SW480 (cell line): Measurements from ENCODE around the gene MTMR11.
A peak's percentile ranks its signal among the peaks of the same experiment; 100 is the strongest.
"Not testable (repeated sequence)": the region's sequence is repeated elsewhere in the genome, so short reads cannot be mapped to it uniquely, and the experiment has no call there.

ENCODE experiments used
- DNase-seq: peaks from one replicate; pipeline ENCODE4 v3.0.0-alpha.2; 2016; ENCODE audit warnings: low spot score

The MTMR11 gene, protein sequence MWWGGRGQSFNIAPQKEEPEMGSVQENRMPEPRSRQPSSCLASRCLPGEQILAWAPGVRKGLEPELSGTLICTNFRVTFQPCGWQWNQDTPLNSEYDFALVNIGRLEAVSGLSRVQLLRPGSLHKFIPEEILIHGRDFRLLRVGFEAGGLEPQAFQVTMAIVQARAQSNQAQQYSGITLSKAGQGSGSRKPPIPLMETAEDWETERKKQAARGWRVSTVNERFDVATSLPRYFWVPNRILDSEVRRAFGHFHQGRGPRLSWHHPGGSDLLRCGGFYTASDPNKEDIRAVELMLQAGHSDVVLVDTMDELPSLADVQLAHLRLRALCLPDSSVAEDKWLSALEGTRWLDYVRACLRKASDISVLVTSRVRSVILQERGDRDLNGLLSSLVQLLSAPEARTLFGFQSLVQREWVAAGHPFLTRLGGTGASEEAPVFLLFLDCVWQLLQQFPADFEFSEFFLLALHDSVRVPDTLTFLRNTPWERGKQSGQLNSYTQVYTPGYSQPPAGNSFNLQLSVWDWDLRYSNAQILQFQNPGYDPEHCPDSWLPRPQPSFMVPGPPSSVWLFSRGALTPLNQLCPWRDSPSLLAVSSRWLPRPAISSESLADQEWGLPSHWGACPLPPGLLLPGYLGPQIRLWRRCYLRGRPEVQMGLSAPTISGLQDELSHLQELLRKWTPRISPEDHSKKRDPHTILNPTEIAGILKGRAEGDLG

DNA sequence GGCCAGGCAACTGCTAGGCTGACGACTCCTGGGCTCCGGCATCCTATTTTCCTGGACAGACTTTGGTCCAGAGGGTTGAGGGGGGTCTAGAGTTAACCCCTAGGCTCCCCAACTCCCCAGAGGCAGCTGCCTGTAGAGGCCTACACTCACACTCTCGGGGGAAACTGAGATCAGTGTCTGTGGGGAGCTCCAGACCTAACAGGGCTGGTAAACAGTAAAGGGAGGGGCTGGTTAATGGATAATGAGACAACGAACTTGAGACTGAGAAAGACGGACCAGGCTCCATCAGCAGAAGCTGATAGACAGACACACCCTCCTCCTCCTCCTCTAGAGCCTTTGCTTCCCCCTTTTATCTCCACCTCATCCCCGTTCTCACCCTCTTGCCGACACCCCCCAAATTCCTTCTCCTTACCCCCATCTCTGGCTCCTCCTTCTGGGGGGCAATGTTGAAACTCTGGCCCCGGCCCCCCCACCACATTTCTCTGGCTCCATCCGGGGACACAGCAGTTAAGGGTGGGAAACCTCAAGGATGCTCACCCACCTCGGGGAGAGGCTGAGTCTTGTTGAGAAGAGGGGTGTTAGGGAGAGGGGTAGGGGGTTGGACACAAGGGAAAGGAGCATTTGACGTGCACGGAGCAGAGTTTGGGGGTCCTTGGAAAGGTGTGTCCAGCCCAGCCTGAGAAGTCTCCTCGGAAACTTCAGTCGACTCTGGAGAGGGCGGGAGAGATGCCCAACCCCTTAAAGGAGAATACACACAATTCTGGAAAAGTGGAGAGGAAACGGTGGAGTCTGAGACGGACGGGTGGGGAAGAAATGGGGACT lies at the start of gene MTMR11:
MTMR11 (minus strand) TSS at position 710 of the 822 bp plus-strand sequence; CDS start at position 478, 232 bp downstream.
- DNase-seq: no peak

DNA sequence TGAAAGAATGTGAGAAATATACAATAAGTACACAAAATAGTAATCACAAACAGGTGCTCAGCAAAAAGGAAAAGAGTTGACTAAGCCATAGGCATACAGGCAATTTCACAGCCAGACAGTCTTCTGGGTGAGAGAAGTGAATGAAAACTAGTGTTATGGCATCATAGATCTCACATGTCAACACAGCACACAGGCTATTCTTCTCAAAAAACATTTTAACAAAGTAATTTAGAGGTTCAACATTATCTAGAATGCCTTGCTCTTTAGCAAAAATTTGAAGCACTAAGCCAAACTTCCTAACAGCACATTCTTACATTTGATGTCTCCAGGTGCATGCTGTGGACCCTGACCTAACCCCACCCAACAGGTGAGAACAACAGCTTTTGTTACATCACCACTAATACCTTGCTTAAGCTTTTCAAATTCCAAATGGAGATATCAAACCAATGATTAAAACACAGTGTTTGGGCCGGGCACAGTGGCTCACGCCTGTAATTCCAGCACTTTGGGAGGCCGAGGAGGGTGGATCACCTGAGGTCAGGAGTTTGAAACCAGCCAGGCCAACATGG lies 43.4 kb upstream of the MTMR11 start:
- DNase-seq: peak; percentile 23

DNA sequence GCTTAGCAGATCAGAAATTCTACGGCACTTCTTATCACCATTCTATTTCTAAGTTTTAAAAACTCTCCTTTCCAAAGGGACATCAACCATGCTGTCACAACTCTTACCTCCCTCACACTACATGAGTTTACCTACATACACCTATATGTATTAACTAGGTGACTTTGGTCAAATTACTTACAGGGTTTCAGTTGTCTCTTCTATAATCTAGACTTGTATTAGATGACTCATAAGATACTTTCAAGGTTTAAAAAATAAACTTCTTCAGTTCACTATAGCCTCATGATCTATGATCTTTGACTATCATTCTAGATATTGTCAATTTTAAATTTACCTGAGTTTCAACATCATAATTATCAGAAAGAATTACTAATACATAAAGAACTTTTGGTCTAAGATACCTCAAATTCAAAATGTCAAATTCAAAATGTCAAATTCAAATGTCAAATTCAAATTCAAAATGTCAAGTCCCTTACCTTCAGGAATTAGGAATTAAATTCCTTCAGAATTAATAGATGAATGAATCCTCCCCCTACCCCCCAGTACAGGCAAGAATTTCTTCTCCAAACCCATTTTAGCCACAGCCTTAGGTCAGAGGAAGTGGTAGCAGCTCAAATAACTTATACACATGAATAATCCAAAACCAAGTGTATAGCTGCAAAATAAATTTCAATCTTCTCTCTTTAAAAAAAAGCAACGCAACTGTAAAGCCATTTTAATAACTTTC lies 42.7 kb upstream of the MTMR11 start:
- DNase-seq: no peak

DNA sequence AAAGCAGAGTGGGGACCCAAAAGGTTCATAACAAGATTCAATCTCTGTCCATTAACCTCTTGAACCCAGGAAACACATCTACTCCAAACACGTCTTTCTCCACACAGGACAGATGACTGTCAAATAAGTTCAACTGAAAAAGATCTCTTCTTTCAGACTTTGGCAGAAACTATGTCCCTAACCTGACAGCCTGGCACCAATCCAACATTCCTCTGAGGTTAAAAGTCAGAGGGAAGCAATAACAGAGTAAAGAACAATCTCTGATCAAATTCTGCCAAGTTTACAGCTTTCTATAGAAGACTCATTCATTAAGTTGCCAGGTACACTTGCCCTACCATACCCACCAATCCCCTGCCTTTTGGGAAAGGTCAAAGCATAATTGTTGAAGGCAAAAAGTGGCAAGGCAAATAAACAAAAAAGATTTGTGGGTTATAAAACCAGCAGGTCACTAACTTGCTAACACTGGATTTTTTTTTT lies 41.9 kb upstream of the MTMR11 start:
- DNase-seq: peak; percentile 16

DNA sequence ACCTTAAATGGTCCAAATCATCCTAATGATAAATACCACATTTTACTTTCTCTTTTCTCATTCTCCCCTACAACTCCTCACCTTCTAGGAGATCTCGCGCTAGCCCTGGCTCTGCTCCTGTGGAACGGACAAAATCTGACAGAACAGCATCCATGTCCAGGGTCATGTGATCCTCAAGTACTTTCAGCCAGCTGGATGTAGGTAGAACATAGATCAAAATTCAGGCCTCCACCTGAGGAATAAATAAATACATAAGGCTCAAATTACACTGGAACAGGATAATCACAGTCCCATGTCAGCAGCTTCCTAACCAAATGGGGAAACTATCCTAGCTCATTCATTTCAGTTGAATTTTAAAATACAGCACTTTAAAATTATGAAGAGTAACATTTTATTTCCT lies 40.7 kb upstream of the MTMR11 start:
- DNase-seq: no peak

DNA sequence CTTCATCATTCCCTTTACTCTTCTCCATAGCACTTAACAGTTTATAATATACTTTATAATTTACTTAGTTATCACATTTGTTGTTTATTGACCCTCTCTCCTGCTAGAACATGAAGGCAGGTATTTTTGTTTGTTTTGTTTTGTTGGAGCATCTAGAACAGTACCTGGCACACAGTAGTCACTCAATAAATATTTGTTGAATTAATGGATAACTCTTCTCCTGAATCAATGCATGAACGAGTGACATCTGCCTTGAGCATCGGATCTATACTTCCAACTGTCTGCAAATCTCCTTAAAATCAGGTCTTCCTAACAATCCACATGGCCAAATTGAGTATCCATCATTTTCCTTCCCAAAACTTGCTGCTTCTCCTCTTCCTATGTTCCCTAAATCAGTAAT lies 35.9 kb upstream of the MTMR11 start:
- no peak for DNase-seq

DNA sequence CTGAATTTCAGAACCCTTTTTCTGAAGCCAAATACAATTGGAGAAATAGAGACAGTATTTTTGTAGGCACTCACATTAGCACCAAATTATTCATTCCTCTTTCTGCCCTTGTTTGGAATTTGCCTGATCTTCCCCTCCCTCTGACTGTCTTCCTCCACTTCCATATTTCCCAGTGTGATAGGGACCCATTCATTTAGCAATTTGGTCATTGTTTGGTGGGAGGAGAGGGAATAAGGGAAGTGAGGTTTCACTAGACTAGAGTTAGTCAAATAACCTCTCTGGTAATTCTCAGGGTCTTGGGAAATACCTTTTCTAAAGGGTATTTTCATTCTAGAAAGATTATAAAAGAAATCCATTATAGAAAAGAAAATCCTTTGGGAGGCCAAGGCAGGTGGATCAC lies 31.0 kb upstream of the MTMR11 start:
- no peak for DNase-seq

DNA sequence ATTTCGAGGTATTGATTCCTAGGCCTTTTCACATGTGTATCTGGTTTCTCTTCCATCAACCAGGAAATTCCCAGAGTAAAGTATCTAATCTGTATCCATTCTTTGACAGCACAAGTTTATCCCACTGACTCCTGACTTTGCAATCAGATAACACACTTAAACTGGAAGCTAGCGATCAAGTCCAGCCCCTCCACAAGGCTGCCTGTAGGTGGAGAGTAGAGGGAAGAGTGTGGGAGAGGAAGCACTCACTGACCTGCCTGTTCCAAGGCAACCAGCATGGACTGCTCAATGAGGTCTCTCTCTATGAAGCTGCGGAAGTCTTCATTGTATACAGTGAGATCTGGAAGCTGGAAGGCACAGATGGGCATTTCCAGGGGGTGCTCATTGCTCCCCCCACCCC lies 30.4 kb upstream of the MTMR11 start:
- DNase-seq: no peak

DNA sequence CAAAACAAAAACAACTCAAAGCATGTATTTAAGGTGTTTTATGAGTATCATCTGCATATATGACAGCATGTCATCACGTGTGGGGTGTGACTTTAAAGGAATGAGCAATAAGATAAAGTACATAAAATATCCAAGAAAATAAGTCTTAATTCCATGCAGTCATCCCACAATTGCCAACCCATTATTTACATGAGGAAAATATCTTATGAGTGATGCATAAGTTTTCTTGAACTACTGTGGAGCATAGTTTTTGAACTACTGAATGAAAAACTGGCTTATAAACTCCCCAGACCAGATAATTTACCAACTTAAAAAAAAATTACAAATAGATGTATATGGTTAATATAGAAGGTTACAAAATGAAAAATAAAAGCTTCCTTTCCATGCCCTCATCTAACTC lies 29.7 kb upstream of the MTMR11 start:
- no peak for DNase-seq

DNA sequence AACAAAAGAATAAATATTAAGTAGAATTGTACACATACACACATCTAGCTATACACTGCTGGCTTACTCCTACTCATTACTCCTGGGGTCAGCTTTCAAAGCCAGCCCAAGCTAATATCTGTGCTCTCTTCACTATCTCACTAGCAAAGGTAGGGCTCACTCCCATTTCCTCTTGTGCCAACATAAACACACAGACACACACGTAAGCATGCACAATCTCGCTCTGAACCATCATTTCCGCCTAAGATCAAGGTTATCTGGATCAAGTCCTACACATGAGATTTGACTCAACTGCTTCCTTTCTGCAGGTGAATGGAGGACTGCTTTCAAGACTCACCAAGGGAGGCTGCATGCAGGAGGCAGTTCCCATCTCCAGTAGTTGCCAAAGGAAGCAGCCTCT lies 28.8 kb upstream of the MTMR11 start:
- DNase-seq: no peak

DNA sequence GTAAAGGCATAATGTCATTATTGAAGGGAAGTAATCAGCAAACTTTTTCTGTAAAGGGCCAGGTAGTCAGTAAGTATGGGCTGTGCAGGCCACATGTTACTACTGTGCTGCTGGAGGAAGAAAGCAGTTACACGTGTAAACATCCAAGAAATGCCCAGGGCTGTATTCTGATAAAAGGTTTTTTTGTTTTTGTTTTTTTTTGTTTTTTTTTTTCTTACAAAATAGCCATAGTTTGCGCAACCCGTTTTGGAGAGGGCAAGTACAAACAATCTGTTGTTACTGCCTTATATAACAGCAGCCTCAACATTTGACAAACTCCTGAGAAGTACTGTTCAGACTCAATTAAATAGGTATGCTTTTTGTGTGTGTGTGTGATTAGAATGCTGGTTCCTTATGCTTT lies 26.7 kb upstream of the MTMR11 start:
- no peak for DNase-seq

DNA sequence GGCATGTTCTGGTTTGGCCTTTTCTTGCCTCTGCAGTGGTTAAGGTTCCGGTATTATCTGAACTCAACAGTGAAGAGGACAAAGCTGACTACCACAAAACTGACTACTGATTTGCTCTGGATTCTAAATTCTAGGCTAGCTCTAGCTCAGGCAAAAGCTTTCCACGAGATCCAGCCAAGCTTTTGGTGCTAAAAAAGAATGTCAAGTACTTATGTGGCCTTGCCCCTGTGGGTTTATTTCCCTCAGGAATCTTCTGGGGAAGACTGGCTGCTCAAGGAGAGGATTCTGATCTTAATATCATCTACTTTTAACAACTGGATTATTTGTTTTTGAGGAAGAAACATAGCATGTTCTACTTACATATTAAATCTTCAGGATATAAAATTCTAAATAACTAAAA lies 26.1 kb upstream of the MTMR11 start:
- no peak for DNase-seq

DNA sequence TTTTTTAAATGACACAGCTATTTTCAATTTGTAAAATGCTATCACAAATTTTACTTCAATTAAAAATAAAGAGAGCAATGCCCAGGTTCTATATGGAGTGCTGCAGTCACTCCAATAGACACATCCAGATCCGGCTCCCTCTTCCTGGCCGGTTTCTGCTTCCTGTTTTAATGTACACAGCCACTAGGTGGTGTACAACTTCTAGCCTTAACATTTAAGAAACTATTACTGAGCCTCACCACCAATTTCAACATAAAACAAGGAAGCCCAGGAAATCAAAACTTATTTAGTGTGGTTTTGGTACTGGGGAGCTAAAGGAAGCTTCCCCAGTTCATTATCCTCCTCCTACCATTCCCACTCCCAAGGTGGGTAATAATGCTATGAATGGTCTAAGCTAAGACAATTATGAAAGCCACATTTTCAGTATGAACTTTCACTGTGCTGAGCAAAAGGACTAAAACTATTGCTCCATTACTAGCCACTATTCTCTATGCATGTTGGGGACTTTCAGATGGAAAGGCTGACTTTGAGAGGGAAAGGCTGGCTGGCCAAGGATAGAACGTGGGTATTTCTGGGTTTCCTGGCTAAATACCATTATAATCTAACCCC lies 25.5 kb upstream of the MTMR11 start:
- DNase-seq: peak; percentile 71

DNA sequence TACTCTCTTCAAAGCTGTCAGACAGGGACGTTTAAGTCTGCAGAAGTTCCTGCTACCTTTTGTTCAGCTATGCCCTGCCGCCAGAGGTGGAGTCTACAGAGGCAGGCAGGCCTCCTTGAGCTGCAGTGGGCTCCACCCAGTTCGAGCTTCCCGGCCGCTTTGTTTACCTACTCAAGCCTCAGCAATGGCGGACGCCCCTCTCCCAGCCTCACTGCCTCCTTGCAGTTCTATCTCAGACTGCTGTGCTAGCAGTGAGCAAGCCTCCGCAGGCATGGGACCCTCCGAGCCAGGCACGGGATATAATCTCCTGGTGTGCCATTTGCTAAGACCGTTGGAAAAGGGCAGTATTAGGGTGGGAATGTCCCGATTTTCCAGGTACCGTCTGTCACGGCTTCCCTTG lies 20.9 kb upstream of the MTMR11 start:
- not testable (repeated sequence) for DNase-seq

DNA sequence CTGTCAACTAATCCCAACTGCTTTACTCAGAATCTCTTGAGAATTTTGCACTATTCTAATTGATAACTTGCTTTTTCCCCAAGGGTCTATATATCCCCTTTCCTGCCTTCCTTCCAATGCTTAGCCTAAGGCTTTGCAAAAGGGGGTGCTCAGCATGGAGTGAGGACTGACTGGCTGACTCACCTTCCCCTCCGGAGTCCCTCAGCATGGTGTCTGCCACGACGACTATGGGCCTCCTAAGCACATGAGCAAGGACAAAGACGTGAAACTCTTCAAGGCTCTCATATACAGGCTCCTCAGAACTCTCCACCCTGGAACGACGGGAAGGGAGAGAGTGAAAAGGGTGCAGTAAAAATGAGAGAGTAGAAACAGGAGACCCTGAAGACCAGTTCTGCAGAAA lies 13.2 kb upstream of the MTMR11 start:
- no peak for DNase-seq

DNA sequence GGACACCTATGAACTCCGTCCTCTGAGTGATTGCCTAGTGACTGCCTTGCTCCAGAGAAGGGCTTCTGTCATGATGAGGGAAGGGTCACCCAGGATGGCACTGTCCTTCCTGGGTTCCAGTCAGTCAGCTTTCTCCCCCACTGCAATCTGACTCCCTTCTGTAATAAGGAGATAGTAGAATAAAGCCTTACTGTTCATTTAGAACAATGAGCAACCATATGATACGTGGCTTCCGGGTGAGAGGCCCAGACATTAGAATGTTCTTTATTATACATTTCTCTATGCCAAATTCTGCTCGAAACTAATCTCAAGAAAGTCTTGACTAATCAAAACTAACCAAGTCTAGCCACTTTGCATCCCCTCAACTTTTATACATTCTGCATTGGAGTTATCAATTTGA lies 8.5 kb upstream of the MTMR11 start:
- no peak for DNase-seq

DNA sequence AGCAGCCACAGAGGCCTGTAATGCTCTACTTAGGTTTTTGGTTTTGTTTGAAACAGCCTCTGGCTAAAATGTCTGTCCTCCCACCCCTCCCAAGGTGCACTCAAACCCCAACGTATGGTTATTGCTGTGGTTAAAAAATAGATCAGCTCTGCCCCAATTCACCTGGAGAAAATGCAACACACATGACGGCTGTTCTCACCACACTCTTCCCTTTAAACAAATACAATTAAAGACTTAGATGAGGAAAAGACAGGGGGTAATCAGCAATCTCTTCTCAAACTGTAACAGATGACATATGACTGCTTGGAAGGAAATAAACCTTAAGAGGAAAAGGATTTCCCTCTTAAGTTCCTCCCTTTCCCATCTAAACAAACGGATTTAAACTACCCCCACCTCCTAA lies 6.2 kb upstream of the MTMR11 start:
- DNase-seq: no peak

DNA sequence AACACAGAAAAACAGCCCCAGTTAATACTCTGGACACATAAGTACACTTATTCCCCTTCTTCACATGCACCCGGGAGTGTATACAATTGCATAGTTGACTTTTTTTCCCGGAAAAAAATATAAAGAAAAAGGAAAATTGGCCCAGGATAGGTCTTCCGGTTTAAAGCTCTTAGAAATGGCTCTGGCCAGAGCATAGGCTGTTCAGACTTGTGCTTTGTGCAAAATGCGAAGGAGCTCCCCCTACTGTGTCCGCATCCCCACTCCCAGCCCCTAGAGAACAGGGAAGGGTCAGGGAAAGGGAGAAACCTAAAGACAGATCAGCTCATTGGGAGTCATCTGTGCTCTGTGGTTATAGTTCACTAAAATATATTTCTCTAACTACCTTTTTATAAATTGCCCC lies 5.5 kb upstream of the MTMR11 start:
- DNase-seq: no peak

DNA sequence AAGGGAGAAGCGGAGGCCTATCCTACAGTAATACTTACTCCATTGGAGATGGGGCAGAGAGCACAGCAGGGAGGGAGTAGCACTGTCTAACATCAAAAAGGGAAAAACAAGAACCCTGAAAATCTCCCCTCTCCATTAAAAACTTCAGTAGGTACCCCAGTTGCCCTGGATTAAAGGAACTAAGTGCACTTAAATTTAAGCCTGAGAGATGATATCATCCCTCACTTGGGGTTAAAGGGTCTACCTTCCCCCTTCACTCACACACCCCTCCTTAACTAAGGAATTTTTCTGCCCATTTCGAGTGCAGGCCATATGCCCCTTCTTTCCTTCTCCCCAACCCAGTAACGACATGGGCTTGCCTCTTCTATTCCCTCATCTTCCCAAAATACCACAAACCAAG lies 3.7 kb upstream of the MTMR11 start:
- DNase-seq: no peak

DNA sequence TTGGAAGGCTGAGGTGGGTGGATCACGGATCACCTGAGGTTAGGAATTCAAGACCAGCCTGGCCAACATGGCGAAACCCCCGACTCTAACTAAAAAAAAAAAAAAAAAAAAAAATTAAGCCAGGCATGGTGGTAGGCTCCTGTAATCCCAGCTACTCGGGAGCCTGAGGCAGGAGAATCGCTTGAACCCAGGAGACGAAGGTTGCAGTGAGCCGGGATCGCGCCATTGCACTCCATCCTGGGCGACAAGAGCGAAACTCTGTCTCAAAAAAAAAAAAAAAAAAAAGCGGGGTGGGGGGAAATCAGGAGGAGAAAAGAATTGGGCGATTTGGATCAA lies 2.0 kb upstream of the MTMR11 start:
- DNase-seq: not testable (repeated sequence)

DNA sequence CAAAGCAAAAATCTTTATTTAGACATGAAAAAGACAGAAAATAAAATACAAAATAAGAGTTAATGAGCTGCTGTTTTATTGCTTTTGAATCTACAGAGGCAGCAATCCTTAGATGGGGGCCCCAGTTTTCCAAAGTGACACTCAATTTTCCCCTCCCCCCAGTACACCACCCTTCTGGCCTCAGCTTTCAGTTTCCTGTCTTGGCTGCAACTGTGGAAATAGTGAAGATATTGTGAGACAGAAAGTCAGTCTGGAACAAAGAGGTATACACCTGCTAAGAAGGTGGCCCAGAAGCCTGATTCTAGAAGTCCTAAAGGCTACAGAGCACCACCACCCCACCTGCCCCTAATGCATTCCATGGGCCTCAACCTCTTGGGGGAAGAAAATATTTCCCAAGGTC lies 1.1 kb upstream of the MTMR11 start:
- no peak for DNase-seq
